Esophagus muscularis mucosa (tissue), 4 donors: Measurements from ENCODE around the gene RASL11A. TPM values are rescaled to one million over a fixed set of nuclear protein-coding genes. Genes with fewer than 3 reads are reported as not detected.
A peak's percentile ranks its signal among the peaks of the same experiment; 100 is the strongest.
"Not testable (repeated sequence)": the region's sequence is repeated elsewhere in the genome, so short reads cannot be mapped to it uniquely, and the experiment has no call there.

Source experiments
- DNase-seq: peaks from one replicate; pipeline ENCODE4 v3.0.0-alpha.2; 2017; ENCODE audit errors: extremely low spot score
- H3K27ac ChIP-seq, 4 donors: fragments of 200-600 bp; sonication (generic); replicated peaks in 1 of 4; 1 replicate in 3 of 4; 2 replicates in 1 of 4; pipeline ENCODE4 v1.5.1; 2016 to 2019; ENCODE audit warnings: mild to moderate bottlenecking in 1 of 4
- H3K27me3 ChIP-seq, 4 donors: fragments of 200-600 bp; sonication (generic); one replicate each; pipeline versions ENCODE4 v1.5.1 to v1.6.0; 2016 to 2019
- H3K36me3 ChIP-seq, 4 donors: fragments of 200-600 bp; sonication (generic); one replicate each; pipeline ENCODE4 v1.5.1; 2016 to 2019
- H3K4me1 ChIP-seq, 4 donors: fragments of 200-600 bp; sonication (generic); one replicate each; pipeline ENCODE4 v1.5.1; 2016 to 2019
- H3K4me3 ChIP-seq, 4 donors: fragments of 200-600 bp; sonication (generic); 1 replicate in 2 of 4; 2 replicates in 2 of 4; pipeline ENCODE4 v1.5.1; 2016 to 2019; ENCODE audit warnings: mild to moderate bottlenecking in 4 of 4, moderate library complexity in 1 of 4
- H3K9me3 ChIP-seq, 4 donors: fragments of 200-600 bp; sonication (generic); 1 replicate in 3 of 4; 2 replicates in 1 of 4; pipeline ENCODE4 v1.5.1; 2016 to 2019
- CTCF ChIP-seq, 3 experiments: fragments of 200-600 bp in 2 of 3; fragments of 450-650 bp in 1 of 3; sonication (generic) in 2 of 3; IDR thresholded peaks; one replicate each; pipeline ENCODE4 v1.5.1; 2017 to 2019; ENCODE audit warnings: antibody characterized with exemption in 3 of 3, mild to moderate bottlenecking in 2 of 3, moderate library complexity in 1 of 3
- EP300 ChIP-seq: sonication (generic); formaldehyde crosslinking; IDR thresholded peaks from one replicate; pipeline ENCODE4 v1.6.1; 2017; ENCODE audit warnings: antibody characterized with exemption
- POLR2A ChIP-seq: fragments of 450-650 bp; IDR thresholded peaks from one replicate; pipeline ENCODE4 v1.6.1; 2017; ENCODE audit warnings: antibody characterized with exemption, moderate library complexity, mild to moderate bottlenecking, low read depth
- POLR2AphosphoS5 ChIP-seq, 2 donors: sonication (generic); formaldehyde crosslinking; IDR thresholded peaks; one replicate each; pipeline ENCODE4 v1.6.1; 2017; ENCODE audit warnings: antibody characterized with exemption in 2 of 2
- WGBS: methylation state at CpG from one replicate; pipeline ENCODE4 v1.1.5; 2018; 5-methylcytosine and 5-hydroxymethylcytosine counted together
- intact Hi-C: fragments of 100-400 bp; cut with DNase I; formaldehyde crosslinking; loops from one replicate; pipeline ENCODE4 v1.15.1; 2023
- total RNA-seq, 4 donors: library from RNA; depleted of rRNA; stranded (reverse); fragments of >200 nt; gene quantifications; one replicate each; pipeline versions ENCODE4 v1.1.0 to v1.2.1, GENCODE V29; 2016

RASL11A gene
- 10 to 100 TPM; 11.2 to 98.9 (median 41.1) TPM for total RNA-seq

GRCh38 chr13:27270594-27271520 is at the start of gene RASL11A:
TSS of gene RASL11A (plus strand) at chr13:27270830. CDS start at chr13:27270945, 115 bp downstream.
- no peaks in the 10 kb centered on the region for H3K9me3 ChIP-seq
- peaks cover 0 to 6% (median 0%) of the 10 kb centered on the region in 4 donors for H3K27me3 ChIP-seq
- peak; percentile 93 for DNase-seq
- TF ChIP-seq POLR2AphosphoS5 (IDR thresholded peaks at IDR 0.05) (peak; percentile 83 to 97), EP300 (no peak), POLR2A (peak; percentile 74), CTCF (IDR thresholded peaks at IDR 0.05) (peak; percentile 78 to 96 (median 93))
- intact Hi-C loops, result loop anchor here (5.0 to 10.0 kb wide), 5 partner anchors 81 to 714 kb away; partner anchors contain the start of genes MTIF3, USP12 and WASF3
- H3K4me1 ChIP-seq, result peaks cover 37 to 70% (median 63%) of the 10 kb centered on the region in 4 donors
- no peaks in the 10 kb centered on the region for H3K36me3 ChIP-seq
- 3% methylated on average over 19 of the region's 99 CpGs for WGBS
- peak within 1 kb of the TSS; percentile 91 to 98 (median 94) for H3K27ac ChIP-seq
- H3K4me3 ChIP-seq, result peak within 1 kb of the TSS; percentile 69 to 86 (median 79)

GRCh38 chr13:27222100-27222499 is 48.5 kb upstream of the RASL11A start:
- 64% methylated on average over 2 of the region's 2 CpGs for WGBS
- H3K9me3 ChIP-seq, H3K4me3 ChIP-seq, intact Hi-C loops, H3K36me3 ChIP-seq, H3K27ac ChIP-seq, DNase-seq, H3K4me1 ChIP-seq, H3K27me3 ChIP-seq: not testable (repeated sequence)

GRCh38 chr13:27226991-27227390 is 43.6 kb upstream of the RASL11A start:
- Histone ChIP-seq H3K9me3 (peaks cover 0 to 4% (median 0%) of the 10 kb centered on the region in 4 donors), H3K4me3 (no peak overlapping the region), H3K4me1 (no peaks in the 10 kb centered on the region), H3K27me3 (no peaks in the 10 kb centered on the region), H3K36me3 (no peaks in the 10 kb centered on the region), H3K27ac (no peak overlapping the region)
- WGBS, result 72% methylated on average over 2 of the region's 2 CpGs
- intact Hi-C loops, result no loop called here
- no peak for DNase-seq
- TF ChIP-seq POLR2A, result no peak
- no peak for TF ChIP-seq POLR2AphosphoS5 (IDR thresholded peaks at IDR 0.05)
- TF ChIP-seq CTCF (IDR thresholded peaks at IDR 0.05), result no peak
- no peak for TF ChIP-seq EP300

GRCh38 chr13:27228131-27228530 is 42.5 kb upstream of the RASL11A start:
- Histone ChIP-seq H3K27me3 (no peaks in the 10 kb centered on the region), H3K9me3 (peaks cover 0 to 8% (median 0%) of the 10 kb centered on the region in 4 donors), H3K4me3 (no peak overlapping the region), H3K36me3 (no peaks in the 10 kb centered on the region), H3K27ac (no peak overlapping the region), H3K4me1 (no peaks in the 10 kb centered on the region)
- no peak for DNase-seq
- intact Hi-C loops, result no loop called here
- no peak for TF ChIP-seq POLR2A
- TF ChIP-seq POLR2AphosphoS5 (IDR thresholded peaks at IDR 0.05), result no peak
- TF ChIP-seq EP300, result no peak
- TF ChIP-seq CTCF (IDR thresholded peaks at IDR 0.05), result no peak

- no peaks in the 10 kb centered on the region for H3K36me3 ChIP-seq
- H3K27ac ChIP-seq, result no peak overlapping the region
- DNase-seq, result no peak
- 98% methylated on average over 3 of the region's 3 CpGs for WGBS
- H3K9me3 ChIP-seq, result peaks cover 0 to 8% (median 0%) of the 10 kb centered on the region in 4 donors
- no peak overlapping the region for H3K4me3 ChIP-seq
- H3K27me3 ChIP-seq, result no peaks in the 10 kb centered on the region
- TF ChIP-seq POLR2A, result no peak
- no peak for TF ChIP-seq CTCF (IDR thresholded peaks at IDR 0.05)
- TF ChIP-seq POLR2AphosphoS5 (IDR thresholded peaks at IDR 0.05), result no peak
- TF ChIP-seq EP300, result no peak
- no peaks in the 10 kb centered on the region for H3K4me1 ChIP-seq
- intact Hi-C loops, result no loop called here
Observed at GRCh38 chr13:27229642-27230041, 41.0 kb upstream of the RASL11A start.
